B cell (primary cell): Measurements from ENCODE around the gene HDAC9. TPM values are rescaled to one million over a fixed set of nuclear protein-coding genes. Genes with fewer than 3 reads are reported as not detected.

Experiments
- ATAC-seq: fragments of 200-7000 bp; cut with Tn5 transposase; one replicate; pipeline ENCODE4 v1.10.0; 2021; ENCODE audit warnings: low read depth, mild to moderate bottlenecking, moderate number of reproducible peaks, moderate library complexity
- CTCF ChIA-PET: fragments of 350-600 bp; sonication (Branson Sonifier 250); formaldehyde crosslinking; loops from one replicate; lab custom pipeline; 2021; ENCODE audit warnings: antibody characterized with exemption, inconsistent platforms; lab: Charles Lee
- POLR2A ChIA-PET: fragments of 350-600 bp; sonication (Branson Sonifier 250); formaldehyde crosslinking; loops from one replicate; lab custom pipeline; 2021; ENCODE audit warnings: antibody characterized with exemption; lab: Charles Lee
- DNase-seq: peaks from one replicate; pipeline ENCODE4 v3.0.0; 2013
- H2AFZ ChIP-seq: 2 replicates; pipeline ENCODE4 v1.6.1; 2012; ENCODE audit warnings: mild to moderate bottlenecking, low read depth, low read length; ENCODE audit not compliant: insufficient read depth, poor library complexity, severe bottlenecking
- H3K27ac ChIP-seq, 2 donors: 1 replicate in 1 of 2; 2 replicates in 1 of 2; pipeline ENCODE4 v1.5.1; 2012 to 2013; ENCODE audit warnings: low read length in 2 of 2, mild to moderate bottlenecking in 2 of 2, moderate library complexity in 1 of 2
- H3K27me3 ChIP-seq, 4 experiments: fragments of 200-600 bp in 1 of 4; sonication (generic) in 1 of 4; replicated peaks in 1 of 4; 1 replicate in 2 of 4; 2 replicates in 2 of 4; pipeline versions ENCODE4 v1.6.1 to v1.7.0; 2013 to 2016; ENCODE audit warnings: low read length in 3 of 4, mild to moderate bottlenecking in 2 of 4, mixed read lengths in 1 of 4, moderate library complexity in 1 of 4; ENCODE audit not compliant: insufficient read depth in 4 of 4, control insufficient read depth in 3 of 4; ENCODE audit errors: control extremely low read depth in 1 of 4
- H3K36me3 ChIP-seq, 2 experiments: replicated peaks in 1 of 2; 1 replicate in 1 of 2; 2 replicates in 1 of 2; pipeline versions ENCODE4 v1.6.1 to v1.7.1; 2013; ENCODE audit warnings: low read length in 1 of 2; ENCODE audit not compliant: insufficient read depth in 2 of 2, control insufficient read depth in 1 of 2; ENCODE audit errors: control extremely low read depth in 1 of 2, extremely low read depth in 1 of 2
- H3K4me1 ChIP-seq, 2 donors: fragments of 200-600 bp in 1 of 2; sonication (generic) in 1 of 2; 1 replicate in 1 of 2; 2 replicates in 1 of 2; pipeline versions ENCODE4 v1.5.1 to v1.6.1; 2013 to 2017; ENCODE audit warnings: low read length in 2 of 2; ENCODE audit not compliant: control insufficient read depth in 2 of 2, insufficient read depth in 2 of 2
- H3K4me2 ChIP-seq: replicated peaks from 2 replicates; pipeline ENCODE3; 2012; ENCODE audit warnings: mild to moderate bottlenecking, low read depth, low read length; ENCODE audit not compliant: poor library complexity, severe bottlenecking
- H3K4me3 ChIP-seq, 5 experiments: fragments of 200-600 bp in 1 of 5; sonication (generic) in 1 of 5; 1 replicate in 3 of 5; 2 replicates in 2 of 5; pipeline versions ENCODE4 v1.5.1 to v1.7.0; 2011 to 2016; ENCODE audit warnings: low read length in 4 of 5, mild to moderate bottlenecking in 4 of 5, low read depth in 2 of 5, control low read depth in 1 of 5, moderate library complexity in 1 of 5; ENCODE audit not compliant: insufficient read depth in 1 of 5; ENCODE audit errors: control extremely low read depth in 1 of 5, extremely low read depth in 1 of 5
- H3K79me2 ChIP-seq: fragments of 200-600 bp; sonication (generic); one replicate; pipeline ENCODE4 v1.6.0; 2016; ENCODE audit warnings: low read length; ENCODE audit not compliant: control insufficient read depth, insufficient read depth
- H3K9ac ChIP-seq: fragments of 200-600 bp; sonication (generic); 2 replicates; pipeline ENCODE4 v1.6.1; 2017; ENCODE audit warnings: mild to moderate bottlenecking, low read length, moderate library complexity
- H3K9me3 ChIP-seq, 3 donors: one replicate each; pipeline versions ENCODE4 v1.6.1 to v1.7.1; 2013; ENCODE audit warnings: low read length in 2 of 3; ENCODE audit not compliant: control insufficient read depth in 2 of 3, insufficient read depth in 1 of 3; ENCODE audit errors: control extremely low read depth in 1 of 3
- H4K20me1 ChIP-seq: 2 replicates; pipeline ENCODE4 v1.6.0; 2012; ENCODE audit warnings: mild to moderate bottlenecking, low read length; ENCODE audit not compliant: insufficient read depth, control insufficient read depth, poor library complexity, severe bottlenecking
- H3K27ac Mint-ChIP-seq: one replicate; pipeline ENCODE4 v1.8.0; 2021; ENCODE audit warnings: mixed read lengths
- H3K27me3 Mint-ChIP-seq: one replicate; pipeline ENCODE4 v1.8.0; 2021; ENCODE audit warnings: mixed read lengths
- H3K4me1 Mint-ChIP-seq: one replicate; pipeline ENCODE4 v1.8.0; 2021; ENCODE audit warnings: mixed read lengths
- H3K4me3 Mint-ChIP-seq: one replicate; pipeline ENCODE4 v1.8.0; 2021; ENCODE audit warnings: mixed read lengths
- H3K9me3 Mint-ChIP-seq: one replicate; pipeline ENCODE4 v1.8.0; 2022; ENCODE audit warnings: mixed read lengths; ENCODE audit not compliant: insufficient read depth
- EZH2 ChIP-seq: IDR thresholded peaks from 2 replicates; pipeline ENCODE4 v1.6.1; 2012; ENCODE audit warnings: borderline replicate concordance, low read depth, mild to moderate bottlenecking, moderate library complexity, low read length; ENCODE audit not compliant: insufficient read depth, poor library complexity, severe bottlenecking
- WGBS: methylation state at CpG from one replicate; pipeline ENCODE4 v1.1.5; 2013; ENCODE audit warnings: missing lambda C conversion rate; ENCODE audit not compliant: insufficient coverage; 5-methylcytosine and 5-hydroxymethylcytosine counted together
- intact Hi-C: fragments of 100-400 bp; cut with micrococcal nuclease; formaldehyde crosslinking; loops from one replicate; pipeline ENCODE4 v1.10.0; 2022
- polyA plus RNA-seq: library from polyadenylated mRNA; depleted of rRNA; stranded (reverse); fragments of >200 nt; gene quantifications from 2 replicates; pipeline ENCODE4 v1.2.3, GENCODE V29; 2012
- total RNA-seq, 2 donors: library from RNA; stranded (reverse); fragments of 120-200 nt in 1 of 2; gene quantifications; 1 replicate in 1 of 2; 2 replicates in 1 of 2; pipeline versions ENCODE4 v1.2.3 to v1.2.4, GENCODE V29; 2013 to 2022
- TF ChIP-seq, protein P1 (sequence below): fragments of 200-600 bp; IDR thresholded peaks from one replicate; pipeline ENCODE4 v1.8.0; 2022; ENCODE audit warnings: antibody characterized with exemption, mild to moderate bottlenecking

HDAC9 gene
- total and polyA plus RNA-seq, 2 donors (not counting 1 experiment from before 2014, with no cell fraction given): 49.1 to 64.8 TPM

DNA sequence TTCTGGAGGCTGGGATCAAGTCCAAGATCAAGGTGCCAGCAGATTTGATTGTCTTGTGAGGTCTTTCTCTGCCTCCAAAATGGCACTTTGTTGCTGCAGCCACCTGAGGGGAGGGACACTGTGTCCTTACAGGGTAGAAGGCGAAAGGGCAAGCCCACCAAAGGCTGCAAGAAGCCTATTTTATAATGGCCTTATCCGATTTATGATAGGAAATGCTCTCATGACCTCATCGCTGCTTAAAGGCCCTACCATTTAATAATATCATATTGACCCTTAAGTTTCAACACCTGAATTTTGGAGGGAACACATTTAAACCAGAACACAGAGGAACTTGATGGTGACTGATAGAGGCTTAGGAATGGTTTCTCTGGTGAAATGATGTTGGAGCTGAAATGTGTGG is 325.4 kb downstream of the HDAC9 start:
- POLR2A ChIA-PET: no interaction called here
- no peaks in the 10 kb centered on the region for H3K27me3 Mint-ChIP-seq
- intact Hi-C loops: no loop called here

DNA sequence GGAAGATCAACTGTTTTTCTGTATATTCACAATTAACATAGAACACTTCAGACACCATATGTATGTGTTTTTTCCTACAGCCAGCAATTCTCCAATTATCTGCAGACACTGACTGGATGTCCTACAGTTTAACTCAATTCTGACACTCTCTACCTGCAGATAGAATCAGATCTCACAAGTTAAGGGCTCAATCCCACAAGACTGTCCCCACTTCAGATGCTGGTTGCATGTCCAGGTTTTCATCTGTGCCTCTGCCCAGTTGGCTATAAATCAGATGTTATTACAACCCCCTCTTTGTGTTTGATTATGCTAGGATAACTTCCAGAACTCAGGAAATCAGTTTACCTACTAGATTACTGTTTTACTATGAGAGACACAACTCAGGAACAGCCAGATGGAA is 326.0 kb downstream of the HDAC9 start:
- Histone ChIP-seq H3K27ac (no peak overlapping the region), H3K27me3 (no peaks in the 10 kb centered on the region), H3K4me3 (no peak overlapping the region), H3K4me1 (no peaks in the 10 kb centered on the region), H3K9me3 (peaks cover 0 to 3% (median 0%) of the 10 kb centered on the region in 3 donors), H3K4me2 (no peak overlapping the region), H4K20me1 (no peaks in the 10 kb centered on the region), H2AFZ (no peak overlapping the region), H3K79me2 (no peaks in the 10 kb centered on the region), H3K9ac (no peak overlapping the region), H3K36me3 (no peaks in the 10 kb centered on the region)
- no peaks in the 10 kb centered on the region for H3K9me3 Mint-ChIP-seq
- ATAC-seq (no peak), DNase-seq (no peak)
- POLR2A ChIA-PET: no interaction called here
- no peak overlapping the region for H3K27ac Mint-ChIP-seq
- H3K4me1 Mint-ChIP-seq: no peaks in the 10 kb centered on the region
- no peak overlapping the region for H3K4me3 Mint-ChIP-seq
- no peaks in the 10 kb centered on the region for H3K27me3 Mint-ChIP-seq
- CTCF ChIA-PET: no interaction called here
- TF ChIP-seq, protein P1, sequence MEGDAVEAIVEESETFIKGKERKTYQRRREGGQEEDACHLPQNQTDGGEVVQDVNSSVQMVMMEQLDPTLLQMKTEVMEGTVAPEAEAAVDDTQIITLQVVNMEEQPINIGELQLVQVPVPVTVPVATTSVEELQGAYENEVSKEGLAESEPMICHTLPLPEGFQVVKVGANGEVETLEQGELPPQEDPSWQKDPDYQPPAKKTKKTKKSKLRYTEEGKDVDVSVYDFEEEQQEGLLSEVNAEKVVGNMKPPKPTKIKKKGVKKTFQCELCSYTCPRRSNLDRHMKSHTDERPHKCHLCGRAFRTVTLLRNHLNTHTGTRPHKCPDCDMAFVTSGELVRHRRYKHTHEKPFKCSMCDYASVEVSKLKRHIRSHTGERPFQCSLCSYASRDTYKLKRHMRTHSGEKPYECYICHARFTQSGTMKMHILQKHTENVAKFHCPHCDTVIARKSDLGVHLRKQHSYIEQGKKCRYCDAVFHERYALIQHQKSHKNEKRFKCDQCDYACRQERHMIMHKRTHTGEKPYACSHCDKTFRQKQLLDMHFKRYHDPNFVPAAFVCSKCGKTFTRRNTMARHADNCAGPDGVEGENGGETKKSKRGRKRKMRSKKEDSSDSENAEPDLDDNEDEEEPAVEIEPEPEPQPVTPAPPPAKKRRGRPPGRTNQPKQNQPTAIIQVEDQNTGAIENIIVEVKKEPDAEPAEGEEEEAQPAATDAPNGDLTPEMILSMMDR: no peak
- no peak for TF ChIP-seq EZH2
- intact Hi-C loops: no loop called here

More for the DNA sequence above, 325.4 kb downstream of the HDAC9 start:
- no peak overlapping the region for H3K4me3 Mint-ChIP-seq
- CTCF ChIA-PET: no interaction called here
- Histone ChIP-seq H3K27ac (no peak overlapping the region), H3K4me1 (no peaks in the 10 kb centered on the region), H3K9ac (no peak overlapping the region), H3K79me2 (no peaks in the 10 kb centered on the region), H3K36me3 (no peaks in the 10 kb centered on the region), H3K9me3 (peaks cover 0 to 3% (median 0%) of the 10 kb centered on the region in 3 donors), H4K20me1 (no peaks in the 10 kb centered on the region), H3K27me3 (no peaks in the 10 kb centered on the region), H3K4me2 (no peak overlapping the region), H3K4me3 (no peak overlapping the region), H2AFZ (no peak overlapping the region)
- no peak overlapping the region for H3K27ac Mint-ChIP-seq
- WGBS: no CpG with 5 or more reads among the region's 3 CpGs
- H3K9me3 Mint-ChIP-seq: no peaks in the 10 kb centered on the region
- H3K4me1 Mint-ChIP-seq: no peaks in the 10 kb centered on the region
- TF ChIP-seq, protein P1: no peak
- no peak for TF ChIP-seq EZH2
- DNase-seq: no peak
- no peak for ATAC-seq
